K562 (cell line): Measurements from ENCODE around the gene GNAL. TPM values are rescaled to one million over a fixed set of nuclear protein-coding genes. Genes with fewer than 3 reads are reported as not detected.

Source experiments
- ATF6 ChIP-seq: sonication (generic); formaldehyde crosslinking; IDR thresholded peaks from 2 replicates; pipeline ENCODE4 v1.4.0; 2020; ENCODE audit warnings: mild to moderate bottlenecking, missing genetic modification reagents
- CHD4 ChIP-seq: fragments of 200-600 bp; sonication (generic); IDR thresholded peaks from 3 replicates; pipeline ENCODE4 v1.6.1; 2012; ENCODE audit warnings: low read depth, mild to moderate bottlenecking, mixed read lengths, low read length, inconsistent platforms; ENCODE audit not compliant: insufficient read depth, insufficient replicate concordance, poor library complexity, severe bottlenecking
- FOSL1 ChIP-seq: fragments of 200-800 bp; sonication (Bioruptor generic); conservative IDR thresholded peaks from 2 replicates; pipeline ENCODE4 v1.6.1; 2016; ENCODE audit warnings: missing genetic modification characterization, missing compliant biosample characterization
- KHSRP ChIP-seq: fragments of 450-650 bp; IDR thresholded peaks from 2 replicates; pipeline ENCODE4 v1.6.1; 2017
- KLF13 ChIP-seq: fragments of 450-650 bp; IDR thresholded peaks from 2 replicates; pipeline ENCODE4 v1.6.1; 2016; ENCODE audit warnings: missing genetic modification characterization, low read depth, mild to moderate bottlenecking, missing compliant biosample characterization, moderate library complexity, borderline replicate concordance
- MTF1 ChIP-seq: fragments of 250-450 bp; sonication (Bioruptor Pico); IDR thresholded peaks from 2 replicates; pipeline ENCODE4 v1.9.0; 2021; ENCODE audit warnings: moderate library complexity, mild to moderate bottlenecking, inconsistent platforms, borderline replicate concordance
- MXI1 ChIP-seq: IDR thresholded peaks from 2 replicates; pipeline ENCODE4 v1.6.1; 2011; ENCODE audit warnings: low read depth, mild to moderate bottlenecking, improper control_type of control experiment, low read length
- NEUROD1 ChIP-seq: fragments of 150-350 bp; IDR thresholded peaks from 2 replicates; pipeline ENCODE4 v1.6.1; 2014; ENCODE audit warnings: borderline replicate concordance, low read length, low read depth; ENCODE audit not compliant: partially characterized antibody
- RFX7 ChIP-seq: fragments of 250-450 bp; sonication (Bioruptor Pico); IDR thresholded peaks from 2 replicates; pipeline ENCODE4 v1.5.1; 2021; ENCODE audit warnings: mild to moderate bottlenecking
- SOX6 ChIP-seq: fragments of 450-650 bp; IDR thresholded peaks from 2 replicates; pipeline ENCODE4 v1.6.1; 2014; ENCODE audit warnings: mild to moderate bottlenecking
- TCF3 ChIP-seq: sonication (generic); formaldehyde crosslinking; IDR thresholded peaks from 2 replicates; pipeline ENCODE4 v1.4.0; 2020; ENCODE audit warnings: mild to moderate bottlenecking, missing genetic modification reagents
- THRAP3 ChIP-seq: fragments of 450-650 bp; IDR thresholded peaks from 2 replicates; pipeline ENCODE4 v1.6.1; 2016; ENCODE audit warnings: mild to moderate bottlenecking, inconsistent platforms, borderline replicate concordance
- TRIM28 ChIP-seq: fragments of 450-650 bp; IDR thresholded peaks from 2 replicates; pipeline ENCODE4 v1.6.1; 2017
- U2AF2 ChIP-seq: fragments of 200-400 bp; formaldehyde crosslinking; optimal IDR thresholded peaks from 2 replicates; pipeline ENCODE3; 2017; ENCODE audit warnings: low read depth, mild to moderate bottlenecking, low read length
- ZBTB9 ChIP-seq: fragments of 450-650 bp; formaldehyde crosslinking; IDR thresholded peaks from 2 replicates; pipeline ENCODE4 v1.4.0; 2020; ENCODE audit warnings: mild to moderate bottlenecking, moderate library complexity
- ZNF3 ChIP-seq: fragments of 250-450 bp; sonication (Bioruptor Pico); IDR thresholded peaks from 2 replicates; pipeline ENCODE4 v1.5.0; 2021; ENCODE audit warnings: mild to moderate bottlenecking, moderate library complexity
- ZNF407 ChIP-seq: fragments of 450-650 bp; IDR thresholded peaks from 2 replicates; pipeline ENCODE4 v1.6.1; 2016; ENCODE audit warnings: low read depth
- ZNF507 ChIP-seq: conservative IDR thresholded peaks from 2 replicates; pipeline ENCODE4 v1.6.1; 2017; ENCODE audit warnings: missing genetic modification characterization, missing compliant biosample characterization
- polyA plus RNA-seq, 8 experiments: library from polyadenylated mRNA; depleted of rRNA in 4 of 8; stranded (reverse) in 5 of 8; unstranded in 3 of 8; fragments of >200 nt; fragmentation: Nextera tagmentation in 2 of 8; fragmentation: Illumina TruSeq in 1 of 8; extraction: Ambion mirVana in 2 of 8; extraction: Trizol in 1 of 8; gene quantifications; 2 replicates each; pipeline versions ENCODE4 v1.2.1 to v1.2.3, GENCODE V29; 2011 to 2014; ENCODE audit warnings: inconsistent platforms in 1 of 8, missing spikeins in 1 of 8
- total RNA-seq, 7 experiments: library from RNA; depleted of rRNA in 6 of 7; stranded (reverse); fragments of >200 nt in 6 of 7; fragmentation: Illumina TruSeq in 2 of 7; extraction: Trizol in 2 of 7; gene quantifications; 2 replicates each; pipeline versions ENCODE4 v1.2.1 to v1.2.3, GENCODE V29; 2011 to 2021; ENCODE audit warnings: low replicate concordance in 1 of 7

Gene GNAL
- total and polyA plus RNA-seq, 9 of the 15 experiments (the other 6 are each of a cell fraction or from before 2014, with no cell fraction given), result under 0.01 to 0.10 (median 0.01) TPM; not detected in 5

GRCh38 chr18:11857177-11857887 lies 168.3 kb downstream of the GNAL start (continued):
- TF ChIP-seq ATF6 (CRISPR knock-in tag) (no peak), KHSRP (no peak), ZBTB9 (no peak), NEUROD1 (peak; percentile 11), TCF3 (CRISPR knock-in tag) (no peak), MXI1 (no peak), U2AF2 (no peak), CHD4 (no peak), THRAP3 (no peak), ZNF407 (no peak), TRIM28 (no peak), FOSL1 (tag) (peak; percentile 95), ZNF507 (tag) (no peak), RFX7 (CRISPR knock-in tag) (no peak), MTF1 (CRISPR knock-in tag) (no peak), ZNF3 (no peak), KLF13 (tag) (no peak), SOX6 (no peak)
